LNCaP clone FGC (cell line): ENCODE data around the gene PPIE.
A peak's percentile ranks its signal among the peaks of the same experiment; 100 is the strongest.

ENCODE experiments used
- DNase-seq: peaks from one replicate; pipeline ENCODE4 v3.0.0-alpha.2; 2011; ENCODE audit warnings: low read depth
- H3K4me3 ChIP-seq: 2 replicates; pipeline ENCODE4 v1.5.1; 2011; ENCODE audit warnings: mild to moderate bottlenecking, low read depth, low read length, control low read depth
- TF ChIP-seq, protein P1 (sequence below): IDR thresholded peaks from 2 replicates; pipeline ENCODE4 v1.5.1; 2012; ENCODE audit warnings: mild to moderate bottlenecking; ENCODE audit not compliant: control insufficient read depth, insufficient read depth; ENCODE audit errors: extremely low read depth

Gene PPIE

DNA sequence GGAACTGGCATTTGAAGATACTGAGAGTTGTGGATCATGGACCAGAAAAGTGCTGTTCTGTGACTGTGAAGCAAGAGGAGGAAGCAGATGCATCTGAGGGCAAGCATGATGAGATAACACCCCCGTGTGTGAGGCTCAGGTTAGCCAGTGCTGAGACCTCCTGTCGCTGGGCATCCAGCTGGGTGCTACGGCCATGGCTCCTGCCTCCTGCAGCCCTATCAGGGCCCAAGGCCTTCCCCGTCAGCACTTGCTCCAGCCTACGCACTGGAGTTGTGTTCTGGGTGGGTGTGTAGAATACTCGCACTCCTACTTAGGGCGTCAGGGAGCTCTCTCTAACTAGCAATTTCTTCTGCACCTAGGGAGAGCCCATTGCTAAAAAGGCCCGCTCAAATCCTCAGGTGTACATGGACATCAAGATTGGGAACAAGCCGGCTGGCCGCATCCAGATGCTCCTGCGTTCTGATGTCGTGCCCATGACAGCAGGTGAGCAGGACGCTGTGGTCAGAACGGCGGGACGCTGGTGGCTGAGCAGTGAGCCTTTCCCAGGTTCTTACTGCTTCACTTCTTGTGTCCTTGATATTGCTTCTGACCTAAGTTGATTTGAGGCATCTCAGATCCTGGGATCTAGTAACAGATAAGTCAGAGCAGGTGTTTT is 6.5 kb downstream of the PPIE start:
- TF ChIP-seq, protein P1, sequence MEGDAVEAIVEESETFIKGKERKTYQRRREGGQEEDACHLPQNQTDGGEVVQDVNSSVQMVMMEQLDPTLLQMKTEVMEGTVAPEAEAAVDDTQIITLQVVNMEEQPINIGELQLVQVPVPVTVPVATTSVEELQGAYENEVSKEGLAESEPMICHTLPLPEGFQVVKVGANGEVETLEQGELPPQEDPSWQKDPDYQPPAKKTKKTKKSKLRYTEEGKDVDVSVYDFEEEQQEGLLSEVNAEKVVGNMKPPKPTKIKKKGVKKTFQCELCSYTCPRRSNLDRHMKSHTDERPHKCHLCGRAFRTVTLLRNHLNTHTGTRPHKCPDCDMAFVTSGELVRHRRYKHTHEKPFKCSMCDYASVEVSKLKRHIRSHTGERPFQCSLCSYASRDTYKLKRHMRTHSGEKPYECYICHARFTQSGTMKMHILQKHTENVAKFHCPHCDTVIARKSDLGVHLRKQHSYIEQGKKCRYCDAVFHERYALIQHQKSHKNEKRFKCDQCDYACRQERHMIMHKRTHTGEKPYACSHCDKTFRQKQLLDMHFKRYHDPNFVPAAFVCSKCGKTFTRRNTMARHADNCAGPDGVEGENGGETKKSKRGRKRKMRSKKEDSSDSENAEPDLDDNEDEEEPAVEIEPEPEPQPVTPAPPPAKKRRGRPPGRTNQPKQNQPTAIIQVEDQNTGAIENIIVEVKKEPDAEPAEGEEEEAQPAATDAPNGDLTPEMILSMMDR, result no peak
- no peak for DNase-seq
- no peak overlapping the region for H3K4me3 ChIP-seq

DNA sequence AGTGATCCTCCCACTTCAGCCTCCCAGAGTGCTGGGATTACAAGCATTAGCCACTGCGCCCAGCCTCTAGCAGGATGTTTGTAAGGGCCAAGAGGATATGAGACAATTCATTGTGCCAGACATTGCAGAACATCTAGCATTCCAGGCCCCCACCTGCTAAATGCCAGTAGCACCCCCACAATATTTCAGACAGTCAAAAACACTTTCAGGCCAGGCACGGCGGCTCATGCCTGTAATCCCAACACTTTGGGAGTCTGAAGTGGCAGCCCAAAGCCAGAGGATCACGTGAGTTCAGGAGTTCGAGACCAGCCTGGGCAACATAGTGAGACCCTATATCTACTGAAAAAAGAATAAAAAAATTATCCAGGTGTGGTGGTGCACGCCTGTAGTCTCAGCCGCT is 12.9 kb downstream of the PPIE start:
- TF ChIP-seq, protein P1, result no peak
- no peak overlapping the region for H3K4me3 ChIP-seq
- DNase-seq, result no peak

DNA sequence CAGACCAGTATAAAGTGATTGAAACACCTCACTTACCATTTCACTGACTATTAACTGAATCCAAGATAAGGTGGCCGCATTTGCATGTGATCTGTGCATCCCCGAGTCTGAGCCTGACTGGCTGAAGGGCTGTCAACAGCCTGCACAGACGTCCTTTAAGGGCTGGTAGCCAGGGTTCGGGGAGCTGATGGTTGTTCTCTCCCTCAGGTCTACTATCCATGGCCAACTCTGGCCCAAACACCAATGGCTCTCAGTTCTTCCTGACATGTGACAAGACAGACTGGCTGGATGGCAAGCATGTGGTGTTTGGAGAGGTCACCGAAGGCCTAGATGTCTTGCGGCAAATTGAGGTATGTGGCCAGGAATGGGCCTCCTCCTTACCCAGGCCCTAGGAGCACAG is 14.0 kb downstream of the PPIE start:
- H3K4me3 ChIP-seq, result no peak overlapping the region
- TF ChIP-seq, protein P1, result no peak
- DNase-seq, result no peak

DNA sequence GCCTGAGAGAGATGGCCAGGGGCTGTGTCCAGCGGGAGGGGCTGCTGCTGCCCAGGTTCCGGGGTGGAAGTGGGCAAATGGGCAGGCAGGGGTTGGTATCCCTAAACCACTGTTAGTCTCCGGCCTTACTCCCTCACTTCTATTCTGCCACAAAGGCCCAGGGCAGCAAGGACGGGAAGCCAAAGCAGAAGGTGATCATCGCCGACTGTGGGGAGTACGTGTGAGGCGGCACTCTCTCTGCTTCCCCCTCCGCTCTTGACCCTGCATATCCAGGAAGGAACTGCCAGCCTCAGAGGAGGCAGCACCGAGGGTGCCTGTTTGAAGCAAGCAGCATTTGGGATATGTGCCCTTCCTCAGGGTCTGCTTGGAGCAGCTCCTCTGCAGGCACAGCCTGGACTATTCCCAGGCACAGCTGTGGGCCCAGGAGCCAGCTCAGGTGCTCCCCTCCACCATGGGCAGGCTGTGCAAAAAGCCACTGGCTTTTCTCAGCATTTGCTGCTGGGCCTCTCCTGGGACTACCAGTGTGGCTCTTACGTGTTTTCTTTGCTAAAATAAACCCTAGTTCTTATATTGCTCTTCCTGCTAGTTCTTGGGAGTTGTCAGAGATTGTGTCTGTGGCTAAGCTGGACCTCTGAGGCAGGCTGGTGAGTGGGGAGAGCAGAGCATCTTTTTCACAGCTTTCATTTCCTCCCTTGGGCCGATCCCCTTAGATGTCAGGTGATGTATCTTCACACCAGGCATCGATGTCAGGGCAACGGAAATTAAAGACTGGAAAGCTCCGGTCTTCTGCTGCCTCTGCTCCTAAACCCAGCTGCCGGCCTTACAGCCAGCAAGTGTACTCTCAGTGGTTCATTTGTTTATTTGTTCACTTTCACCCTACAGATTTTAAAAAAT is 14.7 kb downstream of the PPIE start:
- DNase-seq, result no peak
- TF ChIP-seq, protein P1, result no peak

DNA sequence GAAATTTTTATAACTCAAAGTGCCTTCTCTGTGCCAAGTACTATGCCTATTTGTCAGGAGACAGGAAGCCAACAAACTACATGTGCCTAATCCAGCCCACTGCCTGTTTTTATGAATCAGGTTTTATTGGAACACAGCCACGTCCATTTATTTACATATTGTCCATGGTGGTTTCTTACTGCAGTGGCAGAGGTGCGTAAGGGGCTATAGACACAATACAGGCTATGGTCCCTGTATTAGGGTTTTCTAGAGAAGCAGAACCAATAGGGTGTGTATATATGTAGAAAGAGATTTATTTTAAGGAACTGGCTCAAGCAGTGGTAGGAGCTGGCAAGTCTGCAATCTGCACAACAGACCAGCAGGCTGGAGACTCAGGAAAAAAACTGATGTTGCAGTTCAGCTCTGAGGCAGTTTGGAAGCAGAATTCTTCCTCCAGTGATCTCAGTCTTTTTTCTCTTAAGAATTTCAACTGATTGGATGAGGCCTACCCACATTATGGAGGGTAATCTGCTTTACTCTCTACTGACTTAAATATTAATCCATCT is 15.4 kb downstream of the PPIE start:
- TF ChIP-seq, protein P1, result no peak
- no peak overlapping the region for H3K4me3 ChIP-seq
- peak; percentile 89 for DNase-seq

More for the DNA sequence above, 14.7 kb downstream of the PPIE start:
- no peak overlapping the region for H3K4me3 ChIP-seq

DNA sequence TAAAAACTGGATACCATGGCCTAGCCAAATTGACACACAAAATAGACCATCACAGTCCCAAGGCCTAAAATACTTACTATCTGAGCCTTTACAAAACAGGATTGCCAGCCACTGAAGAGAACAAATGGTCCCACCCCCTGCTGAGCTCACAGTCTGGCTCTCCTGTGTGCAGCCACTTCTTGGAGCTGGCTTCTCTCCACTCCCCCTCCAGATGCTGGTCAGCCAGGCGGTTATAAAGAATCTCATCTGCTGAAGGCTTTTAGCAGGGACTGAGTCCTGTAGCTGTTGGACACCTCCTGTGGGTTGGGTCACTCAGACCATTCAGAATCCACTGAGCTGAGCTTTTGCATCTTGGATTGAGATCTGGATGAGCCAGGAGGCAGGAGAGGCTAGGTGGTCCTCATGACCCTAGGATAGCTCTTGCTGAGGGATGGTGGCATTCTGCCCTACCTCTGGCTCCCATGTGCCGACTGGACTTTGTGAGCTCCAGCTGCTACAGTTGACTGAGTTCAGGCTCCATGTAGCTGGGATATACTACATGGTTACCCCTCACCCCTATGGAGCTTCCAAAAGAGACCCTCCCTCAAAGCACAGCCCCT is 16.3 kb downstream of the PPIE start:
- no peak overlapping the region for H3K4me3 ChIP-seq
- DNase-seq, result peak; percentile 14
- TF ChIP-seq, protein P1, result no peak
